HG03558 (cell line): ENCODE results near the gene CD244.
"Not testable (repeated sequence)": the region's sequence is repeated elsewhere in the genome, so short reads cannot be mapped to it uniquely, and the experiment has no call there.

Experiments used
- ATAC-seq: cut with Tn5 transposase; IDR thresholded peaks from one replicate; pipeline ENCODE4 v1.9.1; 2021; ENCODE audit warnings: moderate number of reproducible peaks; ENCODE audit not compliant: unreplicated experiment; ENCODE audit errors: extremely low read depth

Gene CD244

GRCh38 chr1:160794376-160794775 lies 68.3 kb downstream of the CD244 start:
- no peak for ATAC-seq

GRCh38 chr1:160789702-160790611 lies 72.7 kb downstream of the CD244 start:
- peak; percentile 74 for ATAC-seq

- ATAC-seq: peak; percentile 4
Measured at GRCh38 chr1:160789051-160789701, 73.5 kb downstream of the CD244 start.

GRCh38 chr1:160782988-160783765 lies 79.5 kb downstream of the CD244 start:
- not testable (repeated sequence) for ATAC-seq

- peak; percentile 78 for ATAC-seq
Measured at GRCh38 chr1:160781914-160782689, 80.6 kb downstream of the CD244 start.

- ATAC-seq: no peak
Measured at GRCh38 chr1:160781186-160781766, 81.4 kb downstream of the CD244 start.

- no peak for ATAC-seq
Measured at GRCh38 chr1:160780398-160780755, 82.3 kb downstream of the CD244 start.
